NCI-H460 (cell line): ENCODE results near the gene ZNF576. TPM values are rescaled to one million over a fixed set of nuclear protein-coding genes. Genes with fewer than 3 reads are reported as not detected.
"Not testable (repeated sequence)": the region's sequence is repeated elsewhere in the genome, so short reads cannot be mapped to it uniquely, and the experiment has no call there.

ENCODE experiments used
- DNase-seq: peaks from one replicate; pipeline ENCODE4 v3.0.0-alpha.2; 2016; ENCODE audit warnings: low read depth; ENCODE audit errors: extremely low read depth
- total RNA-seq: library from RNA; depleted of rRNA; stranded (reverse); fragments of >200 nt; shearing (Covaris generic); gene quantifications from 2 replicates; pipeline ENCODE4 v1.2.3, GENCODE V29; 2014; rRNA removed

ZNF576 gene
- total RNA-seq, 1 experiment from 2014 or later = 4.6 TPM

DNA sequence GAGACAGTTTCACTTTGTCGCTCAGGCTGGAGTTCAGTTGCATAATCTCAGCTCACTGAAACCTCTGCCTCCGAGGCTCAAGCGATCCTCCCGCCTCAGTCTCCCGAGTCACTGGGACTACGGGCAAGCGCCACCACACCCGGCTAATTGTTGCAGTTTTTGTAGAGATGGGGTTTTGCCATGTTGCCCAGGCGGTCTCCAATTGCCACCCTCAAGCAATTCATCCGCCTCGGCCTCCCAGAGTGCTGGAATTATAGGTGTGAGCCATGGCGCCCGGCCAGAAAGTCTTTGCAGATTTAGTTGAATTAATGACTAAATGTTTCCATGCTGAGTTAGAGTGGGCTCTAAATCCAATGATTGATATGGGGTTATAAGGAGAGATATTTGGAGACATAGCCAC is 47.8 kb downstream of the ZNF576 start:
- DNase-seq = no peak

GRCh38 chr19:43648633-43649032 is 52.2 kb downstream of the ZNF576 start:
- no peak for DNase-seq

DNA sequence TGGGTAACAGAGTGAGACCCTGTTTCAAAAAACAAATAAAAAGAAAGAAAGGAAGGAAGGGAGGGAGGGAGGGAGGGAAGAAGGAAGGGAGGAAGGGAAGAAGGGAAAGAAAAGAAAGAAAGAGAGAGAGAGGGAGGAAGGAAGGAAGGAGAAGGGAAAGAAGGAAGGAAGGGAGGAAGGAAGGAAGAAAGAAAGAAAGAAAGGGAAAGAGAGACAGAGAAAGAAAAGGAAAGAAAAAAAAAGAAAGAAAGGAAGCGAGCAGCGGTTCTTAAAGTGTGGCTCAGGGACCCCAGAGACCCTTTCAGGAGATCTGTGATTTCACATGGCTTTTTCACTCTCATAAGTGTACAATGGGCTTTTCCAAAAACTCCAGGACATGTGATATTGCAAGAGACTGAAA is 53.1 kb downstream of the ZNF576 start:
- DNase-seq = no peak

GRCh38 chr19:43650276-43650675 is 53.9 kb downstream of the ZNF576 start:
- DNase-seq = not testable (repeated sequence)

Other genes starting within 250 kb of the ZNF576 start
- not detected in 2 replicates for gene CD177, start 242.9 kb upstream of the ZNF576 start, total RNA-seq
- gene TEX101, start 181.7 kb upstream of the ZNF576 start, total RNA-seq = not detected in 2 replicates
- 0.05 and 0.29 TPM in 2 replicates for gene LYPD3, start 131.0 kb upstream of the ZNF576 start, total RNA-seq
- 11.4 and 14.3 TPM in 2 replicates for gene PHLDB3, start 91.8 kb upstream of the ZNF576 start, total RNA-seq
- 32.5 and 39.0 TPM in 2 replicates for gene ETHE1, start 69.4 kb upstream of the ZNF576 start, total RNA-seq
- gene ZNF575, start 63.4 kb upstream of the ZNF576 start, total RNA-seq = 0.32 and 0.35 TPM in 2 replicates
- 13.5 and 17.9 TPM in 2 replicates for gene XRCC1, start 21.1 kb upstream of the ZNF576 start, total RNA-seq
- not detected in 2 replicates for gene PINLYP, start 20.8 kb upstream of the ZNF576 start, total RNA-seq
- gene IRGQ, start 461 bp upstream of the ZNF576 start, total RNA-seq = 5.7 and 8.1 TPM in 2 replicates
- gene SRRM5, start 15.5 kb downstream of the ZNF576 start, total RNA-seq = 0.10 and 0.55 TPM in 2 replicates
- gene ZNF428, start 23.0 kb downstream of the ZNF576 start, total RNA-seq = 15.4 and 17.5 TPM in 2 replicates
- gene CADM4, start 43.3 kb downstream of the ZNF576 start, total RNA-seq = 3.1 and 5.9 TPM in 2 replicates
- 153 and 174 TPM in 2 replicates for gene PLAUR, start 73.6 kb downstream of the ZNF576 start, total RNA-seq
- gene IRGC, start 119.5 kb downstream of the ZNF576 start, total RNA-seq = not detected in 2 replicates
- 20.9 and 21.8 TPM in 2 replicates for gene SMG9, start 158.4 kb downstream of the ZNF576 start, total RNA-seq
- gene KCNN4, start 184.4 kb downstream of the ZNF576 start, total RNA-seq = 22.9 and 23.5 TPM in 2 replicates
- 0.37 and 0.69 TPM in 2 replicates for gene LYPD5, start 205.9 kb downstream of the ZNF576 start, total RNA-seq
- 5.5 and 9.6 TPM in 2 replicates for gene ZNF283, start 230.7 kb downstream of the ZNF576 start, total RNA-seq